DMS53 treated with DMSO at 0.1 percent for 48 hours (cell line): ENCODE results near the gene HINT2.

Experiments
- DNase-seq: peaks from one replicate; lab custom pipeline; 2025; ENCODE audit not compliant: unreplicated experiment; lab: John Stamatoyannopoulos, UW

The HINT2 gene

DNA sequence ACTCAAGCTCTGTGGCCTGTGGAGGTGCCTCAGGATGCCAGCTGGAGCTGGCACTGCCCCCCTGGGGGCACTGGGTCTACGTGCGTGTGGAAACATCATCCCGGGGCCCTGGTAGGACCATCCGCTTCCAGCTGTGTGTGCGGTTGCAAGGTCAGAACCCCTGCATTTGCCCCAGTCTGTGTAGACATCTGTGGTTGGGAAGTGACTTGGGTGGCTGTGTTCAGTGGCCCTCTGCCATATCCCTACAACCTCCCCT lies 26.7 kb upstream of the HINT2 start:
- DNase-seq: no peak

GRCh38 chr9:35840881-35841644 lies 26.2 kb upstream of the HINT2 start:
- no peak for DNase-seq

GRCh38 chr9:35839926-35840325 lies 25.1 kb upstream of the HINT2 start:
- no peak for DNase-seq

DNA sequence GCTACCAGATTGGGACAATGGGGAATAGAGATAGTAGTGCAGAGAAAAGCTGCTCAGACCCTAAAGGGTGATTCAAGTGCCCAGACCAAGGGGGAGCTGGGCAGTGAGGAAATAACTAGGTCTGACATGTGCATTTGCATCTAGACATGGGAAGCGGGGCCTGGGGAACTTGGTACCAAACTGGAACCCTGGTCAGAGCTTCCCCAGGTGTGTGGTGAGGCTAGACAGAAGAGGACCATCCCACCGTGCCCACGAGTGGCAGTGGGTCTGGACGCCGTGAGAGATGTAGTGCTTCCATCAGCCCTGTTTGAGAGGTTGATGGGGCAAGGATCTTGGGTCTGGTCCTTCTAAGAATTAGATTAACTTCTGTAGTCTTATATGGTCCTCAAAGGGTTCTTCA lies 21.8 kb upstream of the HINT2 start:
- no peak for DNase-seq

GRCh38 chr9:35835766-35836165 lies 20.9 kb upstream of the HINT2 start:
- no peak for DNase-seq

DNA sequence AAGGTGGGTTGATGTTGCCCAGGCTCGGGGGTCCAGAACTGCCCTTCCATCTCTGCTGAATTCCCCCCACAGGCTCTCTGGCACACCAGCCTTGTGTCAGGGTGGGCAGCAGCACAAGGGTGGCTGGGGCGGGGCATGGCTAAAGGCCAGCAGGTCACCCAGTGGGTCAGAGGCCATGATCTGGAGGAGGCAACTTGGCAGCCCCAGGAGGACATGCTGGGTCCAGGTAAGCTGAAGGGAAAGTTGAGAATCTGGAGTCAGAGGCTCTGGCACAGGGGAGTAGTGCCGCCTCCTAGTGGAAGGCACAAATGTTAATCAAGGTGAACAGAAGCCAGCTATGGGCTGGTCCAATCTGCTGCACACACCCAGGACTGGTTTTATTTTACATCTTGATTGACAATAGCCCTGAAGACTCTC lies 20.4 kb upstream of the HINT2 start:
- no peak for DNase-seq

GRCh38 chr9:35834260-35835215 lies 19.7 kb upstream of the HINT2 start:
- DNase-seq: no peak

- no peak for DNase-seq
Observed at GRCh38 chr9:35832814-35833213, 18.0 kb upstream of the HINT2 start.

DNA sequence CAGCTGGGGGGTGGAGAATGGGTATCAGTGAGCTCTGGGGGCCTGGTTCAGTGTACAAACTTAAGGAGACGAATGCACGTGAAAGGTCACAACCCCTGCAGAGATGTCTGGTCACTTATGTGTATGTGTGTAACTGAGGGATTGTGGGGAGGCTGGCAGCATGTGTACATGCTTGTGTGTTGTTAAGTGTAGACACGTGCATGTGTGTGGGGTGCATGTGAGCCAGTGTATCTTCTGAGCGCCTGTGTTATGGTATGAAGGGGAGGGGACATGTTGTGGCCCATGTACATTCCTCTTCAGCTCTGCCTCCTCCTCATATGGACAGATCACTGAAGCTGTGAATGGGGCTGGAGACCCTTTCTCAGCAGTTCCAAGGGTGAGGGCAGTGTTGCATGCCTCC lies 16.2 kb upstream of the HINT2 start:
- DNase-seq: no peak

- DNase-seq: no peak
Observed at GRCh38 chr9:35829764-35830096, 14.9 kb upstream of the HINT2 start.

DNA sequence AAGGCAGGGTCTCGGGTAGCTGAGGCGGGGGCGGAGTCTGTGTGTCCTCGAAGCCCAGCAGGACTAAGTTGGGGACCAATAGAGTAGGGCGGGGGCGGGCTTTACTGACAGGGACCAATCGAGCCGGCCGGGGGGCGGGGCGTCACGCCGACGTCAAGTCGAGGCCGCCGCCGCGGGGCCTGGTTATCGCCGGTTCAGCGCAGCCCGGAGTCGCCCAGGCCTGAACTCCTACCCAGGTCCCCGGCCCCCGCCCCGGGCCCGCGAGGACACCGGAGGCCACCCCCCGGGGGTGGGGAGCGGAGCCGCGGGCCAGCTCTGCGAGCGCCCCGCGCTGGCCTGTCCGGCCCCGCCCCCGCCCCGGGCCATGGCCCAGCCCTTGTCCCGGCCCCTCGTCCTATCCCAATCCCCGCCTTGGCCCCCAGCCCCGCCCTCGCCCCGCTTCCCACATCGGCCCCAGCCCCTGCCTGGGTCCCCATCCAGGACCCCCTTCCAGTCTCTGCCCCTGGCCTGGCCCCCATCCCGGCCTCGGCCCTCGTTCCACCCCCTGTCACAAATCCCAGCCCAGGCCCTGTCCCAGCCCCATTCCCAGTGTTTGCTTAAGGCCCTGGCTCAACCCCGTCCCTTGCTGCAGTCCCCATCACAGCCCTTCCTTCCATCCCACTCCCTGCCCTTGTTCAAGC lies 14.4 kb upstream of the HINT2 start, which contains the start of gene TMEM8B:
Gene TMEM8B, plus strand, starts transcription at position 145 of the 680 bp plus-strand sequence. Its CDS starts 220 bp downstream, at position 365.
- peak; percentile 54 for DNase-seq

GRCh38 chr9:35828716-35829083 lies 13.9 kb upstream of the HINT2 start, which contains the start of gene FAM221B:
FAM221B (minus strand) TSS chr9:35828732; CDS start chr9:35826161, 2,571 bp downstream.
- DNase-seq: no peak

GRCh38 chr9:35827486-35827885 lies 12.6 kb upstream of the HINT2 start:
- DNase-seq: no peak

- DNase-seq: peak; percentile 24
Observed at GRCh38 chr9:35826071-35826701, 11.3 kb upstream of the HINT2 start.

DNA sequence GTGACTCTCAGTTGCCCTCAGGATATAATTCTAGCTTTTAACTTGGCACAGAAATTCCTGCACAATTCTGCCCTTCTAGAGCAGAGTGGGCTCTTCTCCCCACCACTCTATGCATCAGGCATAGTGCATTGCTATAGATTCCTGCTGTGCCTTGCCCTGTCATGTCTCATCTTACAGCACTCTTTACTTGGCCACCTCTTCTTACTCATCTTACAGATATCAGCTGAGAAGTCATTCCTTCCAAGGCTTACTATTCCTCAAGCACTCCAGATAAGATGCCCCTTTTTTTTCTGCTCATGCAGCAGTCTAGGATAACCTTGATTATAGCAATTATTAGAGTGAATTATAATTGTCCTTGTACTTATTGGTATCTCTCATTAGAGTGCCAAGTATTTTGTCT lies 8.1 kb upstream of the HINT2 start:
- no peak for DNase-seq

- DNase-seq: no peak
Observed at GRCh38 chr9:35820076-35820475, 5.2 kb upstream of the HINT2 start.

DNA sequence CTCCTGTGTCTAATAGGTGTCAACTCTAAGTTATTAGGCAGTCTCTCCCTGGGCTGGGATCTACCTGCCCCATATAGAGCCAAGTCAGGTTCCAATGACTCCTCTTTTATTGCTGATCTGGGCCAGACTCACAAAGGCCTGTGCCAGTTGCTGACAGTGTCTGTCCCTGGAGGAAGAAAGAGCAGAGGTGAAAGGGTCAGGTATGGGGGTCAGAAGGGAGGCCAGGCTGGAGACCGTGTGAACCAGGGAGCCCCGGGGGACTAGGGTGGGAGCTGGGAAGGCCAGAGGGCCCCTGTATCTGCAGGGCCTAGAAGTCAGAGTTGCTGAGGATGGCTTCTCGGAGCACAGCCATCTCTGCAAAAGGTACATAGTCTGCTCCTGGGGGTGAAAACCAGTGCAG lies 3.5 kb upstream of the HINT2 start:
- no peak for DNase-seq

DNA sequence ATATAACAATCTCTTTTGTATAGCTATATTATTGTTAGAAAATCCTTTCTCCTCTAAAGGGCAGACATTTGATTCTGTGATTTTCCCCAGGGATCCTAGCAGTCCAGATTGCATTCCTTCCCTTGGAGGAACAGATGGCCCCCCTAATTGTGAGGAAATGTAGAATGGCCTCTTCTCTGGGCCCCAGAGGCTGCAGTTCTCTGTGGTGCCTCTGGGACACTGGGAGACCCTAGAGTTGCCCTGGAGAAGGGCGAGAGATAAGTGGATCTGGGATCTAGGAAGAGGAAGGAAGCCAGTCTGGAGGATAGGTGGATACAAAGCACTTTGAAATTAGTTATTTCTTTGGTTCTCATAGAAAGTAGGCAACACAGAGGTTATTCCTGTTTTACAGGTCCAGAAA lies 1.9 kb upstream of the HINT2 start:
- no peak for DNase-seq

DNA sequence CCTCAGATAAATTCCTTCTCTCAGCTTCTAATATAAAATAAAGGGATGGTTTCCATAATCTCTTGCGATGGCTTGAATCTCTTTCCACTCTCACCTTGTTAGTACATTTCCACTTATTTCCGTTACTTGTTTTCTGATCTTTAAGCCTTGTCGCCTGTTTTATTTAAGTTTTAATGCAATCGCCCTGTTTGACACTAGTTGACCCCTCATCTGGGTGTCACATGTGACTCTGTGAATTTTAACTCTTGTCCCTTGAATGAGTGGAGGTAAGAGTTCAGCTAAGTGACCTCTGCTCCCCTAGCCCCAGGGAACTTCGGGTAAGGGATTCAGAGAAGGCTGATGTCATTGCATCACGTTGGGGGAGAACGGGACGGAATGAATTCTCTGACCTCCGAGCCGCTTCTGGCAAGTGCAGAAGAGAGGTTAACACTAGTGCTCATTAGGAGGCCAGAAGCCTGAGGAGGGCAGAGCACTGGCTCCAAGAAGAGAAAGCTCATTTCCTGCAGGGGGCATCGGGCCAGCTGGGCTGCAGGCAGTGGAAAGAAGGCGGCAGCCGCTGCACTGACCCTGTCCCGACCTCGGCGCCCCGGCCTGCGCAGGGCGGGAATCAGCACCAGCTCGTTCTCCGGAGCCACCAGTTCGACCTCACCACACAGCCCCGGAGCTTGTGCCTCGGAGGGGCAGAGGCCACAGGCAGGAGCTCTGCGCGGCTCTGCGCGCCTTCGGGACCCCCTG lies 569 bp downstream of the HINT2 start:
- DNase-seq: peak; percentile 35

DNA sequence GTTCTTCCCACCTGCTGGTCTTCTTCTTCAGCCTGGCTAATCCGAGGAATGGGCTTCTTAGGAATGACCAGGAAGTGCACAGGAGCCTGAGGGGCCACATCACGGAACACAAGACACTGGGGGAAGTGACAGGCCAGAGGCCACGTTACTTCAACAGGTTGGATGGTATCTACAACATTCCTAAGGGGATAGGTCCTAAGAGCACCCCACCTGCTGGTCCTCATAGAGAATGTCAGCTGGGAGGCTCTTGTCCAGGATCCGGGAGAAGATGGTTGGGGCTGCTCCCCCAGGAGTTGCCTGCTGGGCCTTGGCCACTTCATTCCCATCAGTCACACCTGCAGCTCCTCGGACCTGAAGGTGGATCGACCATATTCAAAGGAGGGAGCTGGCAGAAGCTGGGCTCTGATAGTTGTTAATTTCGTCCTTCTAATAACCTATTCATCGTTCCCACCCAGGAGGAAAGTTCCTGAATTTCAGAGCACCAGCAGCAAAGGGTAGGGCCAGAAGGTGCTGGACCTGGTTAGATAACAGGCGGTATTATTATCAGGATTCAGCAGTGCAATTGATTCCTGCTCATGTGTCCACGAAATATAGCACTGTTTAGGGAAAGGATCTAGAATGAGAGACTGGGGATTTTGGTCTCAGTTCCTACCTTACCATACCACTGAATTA lies 1.3 kb downstream of the HINT2 start:
- DNase-seq: no peak
